ENCODE data around the gene NOTCH1. TPM values are rescaled to one million over a fixed set of nuclear protein-coding genes. Genes with fewer than 3 reads are reported as not detected.

The NOTCH1 gene
- total and polyA plus RNA-seq, 2 of the 8 experiments (the other 6 are each of a cell fraction or from before 2014, with no cell fraction given), result 6.9 to 55.6 TPM

DNA sequence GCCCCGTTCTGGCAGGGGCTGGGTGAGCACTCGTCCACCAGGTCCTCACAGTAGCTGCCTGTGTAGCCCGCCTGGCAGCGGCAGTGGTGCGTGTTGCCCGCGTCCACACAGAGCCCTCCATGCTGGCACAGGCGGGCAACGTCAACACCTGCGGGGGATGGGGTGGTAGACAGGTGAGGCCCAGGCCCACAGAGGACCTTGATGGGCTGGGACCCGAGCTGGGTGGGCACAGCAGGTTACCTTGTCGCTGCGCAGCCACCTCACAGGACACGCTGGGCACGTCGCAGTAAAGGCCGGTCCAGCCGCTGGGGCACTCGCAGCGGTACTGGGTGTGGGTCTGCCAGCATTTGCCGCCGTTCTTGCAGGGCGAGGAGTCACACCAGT lies 37.9 kb downstream of the NOTCH1 start:
- Histone ChIP-seq H3K56ac (replicated peaks; ENCODE audit: insufficient read length, low read depth, low read length) (no peak overlapping the region), H3K9ac (replicated peaks in 1 of 4; ENCODE audit: extremely low read depth in 1 of 4, low read depth in 3 of 4, low read length in 3 of 4) (no peak overlapping the region), H3K23me2 (ENCODE audit: low read depth, low read length) (no peaks in the 10 kb centered on the region), H3K79me1 (ENCODE audit: low read depth, low read length) (no peaks in the 10 kb centered on the region), H3K36me3 (ENCODE audit: control insufficient read depth in 2 of 4, insufficient read depth in 4 of 4, low read length in 3 of 4) (peaks cover 37 to 94% (median 61%) of the 10 kb centered on the region in 4 experiments), H3K18ac (ENCODE audit: extremely low read depth, low read length) (no peak overlapping the region), H2AK5ac (ENCODE audit: low read depth, low read length) (no peak overlapping the region), H2BK120ac (replicated peaks; ENCODE audit: low read depth, low read length) (no peak overlapping the region), H3K23ac (ENCODE audit: insufficient read length) (no peak overlapping the region), H2BK5ac (ENCODE audit: low read depth, low read length) (no peak overlapping the region), H2BK12ac (ENCODE audit: low read depth, low read length) (no peak overlapping the region), H3K79me2 (ENCODE audit: control insufficient read depth in 1 of 2, insufficient read depth in 2 of 2, low read length in 2 of 2) (no peaks in the 10 kb centered on the region), H3K27ac (ENCODE audit: low read depth, low read length) (no peak overlapping the region), H4K20me1 (replicated peaks in 1 of 2; ENCODE audit: control insufficient read depth in 1 of 2, insufficient read depth in 2 of 2, low read length in 2 of 2) (peaks cover 2 to 20% of the 10 kb centered on the region in 2 experiments), H3K4me2 (ENCODE audit: insufficient read depth in 1 of 2, low read depth in 2 of 2, low read length in 2 of 2) (no peak overlapping the region), H2BK15ac (ENCODE audit: low read length) (no peak overlapping the region), H2BK20ac (ENCODE audit: low read length) (no peak overlapping the region), H4K91ac (replicated peaks; ENCODE audit: insufficient read length, low read length) (no peak overlapping the region), H3K14ac (ENCODE audit: insufficient read length) (no peak overlapping the region), H2AFZ (ENCODE audit: low read length) (no peak overlapping the region), H3K4ac (replicated peaks; ENCODE audit: insufficient read length, low read depth, low read length) (no peak overlapping the region), H4K5ac (ENCODE audit: insufficient read length, low read depth, low read length) (no peak overlapping the region), H3K4me1 (replicated peaks in 1 of 4; ENCODE audit: control insufficient read depth in 3 of 4, insufficient read depth in 4 of 4, low read length in 3 of 4) (no peaks in the 10 kb centered on the region), H3K9me3 (ENCODE audit: insufficient read depth in 2 of 2, low read depth in 1 of 2, low read length in 1 of 2) (no peaks in the 10 kb centered on the region), H3K4me3 (ENCODE audit: extremely low read depth in 1 of 4, insufficient read depth in 2 of 4, low read depth in 3 of 4, low read length in 4 of 4) (no peak overlapping the region), H3K27me3 (replicated peaks in 1 of 4; ENCODE audit: control insufficient read depth in 3 of 4, extremely low read depth in 1 of 4, insufficient read depth in 3 of 4, low read length in 3 of 4) (no peaks in the 10 kb centered on the region), H4K8ac (ENCODE audit: extremely low read depth, insufficient read depth, low read length) (no peak overlapping the region)
- WGBS, 2 experiments (ENCODE audit: extremely low coverage in 1 of 2, insufficient coverage in 1 of 2, insufficient read length in 1 of 2, insufficient replicate concordance in 2 of 2, low coverage in 1 of 2, low lambda C conversion rate in 2 of 2, missing lambda C conversion rate in 1 of 2), result 94% methylated on average over 20 of the region's 23 CpGs; no CpG with 5 or more reads in 1 of the 2 experiments
- DNase-seq (ENCODE audit: low read depth in 1 of 2, low spot score in 2 of 2) (no peak), FAIRE-seq (no peak)
- ChIA-PET CTCF (ENCODE audit: partially characterized antibody) (interaction anchor here (1.2 to 2.0 kb wide), 3 partner anchors 20 to 124 kb away, joined by 3 to 9 read pairs (median 3); no protein-coding TSS in a partner anchor), POLR2A (ENCODE audit: partially characterized antibody) (interaction anchor here (1.3 kb wide), 1 partner anchor 10 kb away, joined by 6 read pairs; no protein-coding TSS in a partner anchor)
- TF ChIP-seq PHF8 (conservative IDR thresholded peaks at IDR 0.05; ENCODE audit: low read depth, low read length) (no peak), EP300 (IDR thresholded peaks at IDR 0.05; ENCODE audit: borderline replicate concordance in 1 of 2, low read depth in 2 of 2, low read length in 2 of 2) (no peak), POLR2A (IDR thresholded peaks at IDR 0.05; ENCODE audit: control extremely low read depth in 1 of 2, low read depth in 2 of 2, low read length in 2 of 2) (no peak), CBX8 (IDR thresholded peaks at IDR 0.05; ENCODE audit: borderline replicate concordance, low read depth, low read length) (no peak), KDM4A (IDR thresholded peaks at IDR 0.05; ENCODE audit: low read depth, low read length, severe bottlenecking) (no peak), TEAD4 (IDR thresholded peaks at IDR 0.05; ENCODE audit: low read depth, low read length) (no peak), CEBPB (IDR thresholded peaks at IDR 0.05; ENCODE audit: low read depth, low read length) (no peak), ZNF274 (IDR thresholded peaks at IDR 0.05; ENCODE audit: borderline replicate concordance, extremely low read depth, low read length) (no peak), RNF2 (IDR thresholded peaks at IDR 0.05; ENCODE audit: borderline replicate concordance, low read depth, low read length, missing control alignments, poor library complexity, severe bottlenecking) (no peak)
- TF ChIP-seq, protein P1, sequence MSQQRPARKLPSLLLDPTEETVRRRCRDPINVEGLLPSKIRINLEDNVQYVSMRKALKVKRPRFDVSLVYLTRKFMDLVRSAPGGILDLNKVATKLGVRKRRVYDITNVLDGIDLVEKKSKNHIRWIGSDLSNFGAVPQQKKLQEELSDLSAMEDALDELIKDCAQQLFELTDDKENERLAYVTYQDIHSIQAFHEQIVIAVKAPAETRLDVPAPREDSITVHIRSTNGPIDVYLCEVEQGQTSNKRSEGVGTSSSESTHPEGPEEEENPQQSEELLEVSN (IDR thresholded peaks at IDR 0.05), result no peak
